ENCODE results near the gene FERMT1. TPM values are rescaled to one million over a fixed set of nuclear protein-coding genes. Genes with fewer than 3 reads are reported as not detected.
A peak's percentile ranks its signal among the peaks of the same experiment; 100 is the strongest.

FERMT1 gene
- total RNA-seq, 1 donor from 2014 or later: 9.8 TPM

DNA sequence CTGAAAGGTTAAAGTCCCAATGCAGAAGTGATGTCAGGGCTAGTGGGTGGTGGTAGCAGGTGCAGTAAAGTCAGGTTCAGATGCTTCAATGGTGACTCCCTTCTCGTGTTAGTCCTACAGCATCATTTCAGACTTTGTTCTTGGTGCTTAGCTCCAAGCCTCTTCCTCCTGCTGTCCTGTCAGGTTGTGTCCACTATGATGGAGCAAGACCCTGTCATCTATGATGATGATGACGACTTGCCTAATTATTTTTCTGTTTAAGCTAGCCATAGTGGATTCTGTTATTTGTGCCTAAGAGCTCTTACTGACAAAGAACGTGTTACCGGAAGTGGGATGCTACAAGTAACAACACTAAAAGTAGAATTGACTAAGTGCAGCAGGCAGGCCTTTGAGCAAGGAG lies 5.0 kb upstream of the FERMT1 start:
- TF ChIP-seq POLR2AphosphoS5 (IDR thresholded peaks at IDR 0.05; ENCODE audit: insufficient read depth in 1 of 2, low read depth in 1 of 2) (no peak), POLR2A (IDR thresholded peaks at IDR 0.05) (no peak)
- TF ChIP-seq, protein P1, sequence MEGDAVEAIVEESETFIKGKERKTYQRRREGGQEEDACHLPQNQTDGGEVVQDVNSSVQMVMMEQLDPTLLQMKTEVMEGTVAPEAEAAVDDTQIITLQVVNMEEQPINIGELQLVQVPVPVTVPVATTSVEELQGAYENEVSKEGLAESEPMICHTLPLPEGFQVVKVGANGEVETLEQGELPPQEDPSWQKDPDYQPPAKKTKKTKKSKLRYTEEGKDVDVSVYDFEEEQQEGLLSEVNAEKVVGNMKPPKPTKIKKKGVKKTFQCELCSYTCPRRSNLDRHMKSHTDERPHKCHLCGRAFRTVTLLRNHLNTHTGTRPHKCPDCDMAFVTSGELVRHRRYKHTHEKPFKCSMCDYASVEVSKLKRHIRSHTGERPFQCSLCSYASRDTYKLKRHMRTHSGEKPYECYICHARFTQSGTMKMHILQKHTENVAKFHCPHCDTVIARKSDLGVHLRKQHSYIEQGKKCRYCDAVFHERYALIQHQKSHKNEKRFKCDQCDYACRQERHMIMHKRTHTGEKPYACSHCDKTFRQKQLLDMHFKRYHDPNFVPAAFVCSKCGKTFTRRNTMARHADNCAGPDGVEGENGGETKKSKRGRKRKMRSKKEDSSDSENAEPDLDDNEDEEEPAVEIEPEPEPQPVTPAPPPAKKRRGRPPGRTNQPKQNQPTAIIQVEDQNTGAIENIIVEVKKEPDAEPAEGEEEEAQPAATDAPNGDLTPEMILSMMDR (IDR thresholded peaks at IDR 0.05): no peak
- intact Hi-C loops (cut with DNase I): no loop called here
- H3K27me3 ChIP-seq: no peaks in the 10 kb centered on the region
- no peak for DNase-seq (ENCODE audit: extremely low spot score in 2 of 2)
- peaks cover 7% of the 10 kb centered on the region for H3K4me1 ChIP-seq
- H3K36me3 ChIP-seq: no peaks in the 10 kb centered on the region
- no peaks in the 10 kb centered on the region for H3K9me3 ChIP-seq
- no peak overlapping the region for H3K4me3 ChIP-seq
- H3K27ac ChIP-seq: no peak overlapping the region

DNA sequence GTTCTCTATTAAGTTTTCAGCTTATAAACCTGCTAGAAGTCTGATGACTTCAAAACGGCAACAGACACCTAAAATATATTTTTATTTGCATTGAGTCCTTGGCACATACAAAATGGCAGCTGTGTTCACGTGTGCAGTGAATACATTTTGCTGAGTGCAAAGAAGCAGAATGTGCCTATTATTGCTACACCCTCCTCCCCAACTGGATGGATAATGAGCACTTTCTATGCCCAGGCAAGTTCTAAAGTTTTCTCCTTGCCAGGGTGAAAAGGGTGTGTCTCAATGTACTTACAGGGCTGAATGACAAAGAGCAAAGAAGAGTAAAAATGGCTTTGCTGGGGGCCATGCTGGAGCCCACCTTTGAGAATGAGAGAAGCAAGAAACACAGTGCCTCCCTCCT lies 4.0 kb upstream of the FERMT1 start:
- no peaks in the 10 kb centered on the region for H3K9me3 ChIP-seq
- H3K4me1 ChIP-seq: peaks cover 16% of the 10 kb centered on the region
- no peak overlapping the region for H3K4me3 ChIP-seq
- no peaks in the 10 kb centered on the region for H3K36me3 ChIP-seq
- H3K27me3 ChIP-seq: no peaks in the 10 kb centered on the region
- no peak for TF ChIP-seq POLR2AphosphoS5 (IDR thresholded peaks at IDR 0.05; ENCODE audit: insufficient read depth in 1 of 2, low read depth in 1 of 2)
- intact Hi-C loops (cut with DNase I): no loop called here
- no peak overlapping the region for H3K27ac ChIP-seq
- DNase-seq (ENCODE audit: extremely low spot score in 2 of 2): no peak

DNA sequence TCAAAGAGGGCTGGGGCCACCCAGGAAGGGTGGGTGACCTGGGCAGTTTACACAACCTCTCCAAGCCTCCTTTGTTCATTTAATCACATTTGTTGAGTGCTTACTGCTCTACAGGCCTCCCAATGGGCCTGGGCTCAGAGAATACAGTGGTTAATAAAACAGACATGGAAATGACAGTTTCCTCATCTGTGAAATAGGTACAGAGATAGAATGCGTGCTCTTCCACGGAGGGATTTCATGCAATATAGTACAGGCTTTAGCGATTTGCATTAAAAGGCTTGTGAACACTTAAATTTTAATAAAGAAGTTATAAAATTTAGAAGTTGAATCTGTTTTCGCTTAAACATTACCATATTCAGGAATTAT lies 802 bp upstream of the FERMT1 start:
- TF ChIP-seq POLR2A (IDR thresholded peaks at IDR 0.05) (no peak), POLR2AphosphoS5 (IDR thresholded peaks at IDR 0.05; ENCODE audit: insufficient read depth in 1 of 2, low read depth in 1 of 2) (no peak)
- TF ChIP-seq, protein P1 (IDR thresholded peaks at IDR 0.05): no peak
- peak overlapping the region; percentile 58 for H3K27ac ChIP-seq
- intact Hi-C loops (cut with DNase I): no loop called here
- no peak for DNase-seq (ENCODE audit: extremely low spot score in 2 of 2)
- H3K36me3 ChIP-seq: peaks cover 0 to under 1% of the 10 kb centered on the region in 2 donors
- peaks cover 30% of the 10 kb centered on the region for H3K4me1 ChIP-seq
- H3K4me3 ChIP-seq: peak overlapping the region in 1 of 2 donors; percentile 40
- H3K27me3 ChIP-seq: no peaks in the 10 kb centered on the region
- no peaks in the 10 kb centered on the region for H3K9me3 ChIP-seq

DNA sequence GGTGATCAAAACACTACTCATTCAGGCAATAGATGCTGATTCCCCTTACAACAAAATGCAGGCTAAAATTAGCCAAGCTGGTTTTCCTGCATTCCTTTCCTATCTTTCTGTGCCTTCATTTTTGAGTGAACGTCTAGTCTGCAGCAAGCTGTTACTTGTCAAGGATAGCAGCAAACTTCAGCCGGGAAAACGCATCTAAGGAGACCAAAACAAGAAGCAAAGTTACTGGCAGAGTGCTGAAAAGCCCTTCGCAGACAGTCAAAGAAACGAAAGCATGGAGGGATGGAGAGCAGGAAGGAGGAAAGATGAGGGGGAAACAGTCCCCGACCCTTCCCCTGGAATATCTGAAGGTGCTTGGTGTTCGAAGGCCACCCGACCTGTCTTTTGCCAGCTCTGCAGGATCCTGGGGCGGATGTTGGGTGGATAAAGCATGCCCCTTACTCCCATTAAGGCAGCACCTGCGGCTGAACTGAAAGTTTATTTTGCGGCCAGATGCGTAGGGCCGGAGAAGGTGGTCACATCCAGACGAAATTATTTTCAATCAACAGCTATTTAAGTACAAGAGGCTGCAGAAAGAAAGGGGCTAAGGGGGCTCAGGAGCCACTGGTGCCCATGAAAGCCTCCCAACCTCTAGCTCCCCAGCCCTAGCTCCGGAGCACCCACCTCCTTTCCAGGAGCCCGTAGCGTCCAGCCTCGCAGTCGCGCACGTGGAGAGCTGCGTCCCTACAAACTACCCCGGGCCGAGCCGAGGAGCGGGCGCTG lies 538 bp downstream of the FERMT1 start:
- Histone ChIP-seq H3K4me3 (peak overlapping the region; percentile 40 to 51), H3K36me3 (peaks cover 0 to 7% of the 10 kb centered on the region in 2 donors), H3K4me1 (peaks cover 30% of the 10 kb centered on the region), H3K27ac (peak overlapping the region; percentile 58), H3K27me3 (no peaks in the 10 kb centered on the region), H3K9me3 (no peaks in the 10 kb centered on the region)
- TF ChIP-seq POLR2A (IDR thresholded peaks at IDR 0.05): no peak
- TF ChIP-seq POLR2AphosphoS5 (IDR thresholded peaks at IDR 0.05; ENCODE audit: insufficient read depth in 1 of 2, low read depth in 1 of 2): peak in 1 of 2 donors; percentile 53
- TF ChIP-seq, protein P1 (IDR thresholded peaks at IDR 0.05): no peak
- no peak for DNase-seq (ENCODE audit: extremely low spot score in 2 of 2)
- intact Hi-C loops (cut with DNase I): no loop called here

DNA sequence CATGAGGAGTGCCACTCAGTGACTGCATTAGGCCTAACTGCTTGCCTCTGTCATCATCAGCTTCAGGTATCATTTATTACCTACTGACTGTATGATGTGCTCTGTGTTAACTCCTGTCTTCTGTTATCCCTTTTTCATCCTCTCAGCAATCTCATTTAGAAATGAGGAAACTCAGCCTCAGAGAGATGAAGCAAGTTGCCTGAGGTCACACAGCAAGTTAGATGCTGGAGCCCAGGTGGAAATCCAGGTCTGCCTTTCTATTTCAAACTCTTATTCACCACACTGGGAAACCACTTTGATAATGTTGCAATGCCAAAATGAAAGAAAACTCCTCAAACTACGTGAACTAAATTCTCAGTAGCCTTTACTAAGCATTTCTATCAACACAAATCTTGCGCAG lies 1.3 kb downstream of the FERMT1 start:
- H3K27me3 ChIP-seq: no peaks in the 10 kb centered on the region
- TF ChIP-seq, protein P1 (IDR thresholded peaks at IDR 0.05): no peak
- intact Hi-C loops (cut with DNase I): no loop called here
- peaks cover 30% of the 10 kb centered on the region for H3K4me1 ChIP-seq
- H3K36me3 ChIP-seq: peaks cover 0 to 7% of the 10 kb centered on the region in 2 donors
- peak overlapping the region in 1 of 2 donors; percentile 51 for H3K4me3 ChIP-seq
- no peaks in the 10 kb centered on the region for H3K9me3 ChIP-seq
- H3K27ac ChIP-seq: no peak overlapping the region
- no peak for DNase-seq (ENCODE audit: extremely low spot score in 2 of 2)
